ENCODE data around the gene CNTN1. TPM values are rescaled to one million over a fixed set of nuclear protein-coding genes. Genes with fewer than 3 reads are reported as not detected.

Gene CNTN1
- total RNA-seq, 1 donor from 2014 or later = 0.46 TPM

DNA sequence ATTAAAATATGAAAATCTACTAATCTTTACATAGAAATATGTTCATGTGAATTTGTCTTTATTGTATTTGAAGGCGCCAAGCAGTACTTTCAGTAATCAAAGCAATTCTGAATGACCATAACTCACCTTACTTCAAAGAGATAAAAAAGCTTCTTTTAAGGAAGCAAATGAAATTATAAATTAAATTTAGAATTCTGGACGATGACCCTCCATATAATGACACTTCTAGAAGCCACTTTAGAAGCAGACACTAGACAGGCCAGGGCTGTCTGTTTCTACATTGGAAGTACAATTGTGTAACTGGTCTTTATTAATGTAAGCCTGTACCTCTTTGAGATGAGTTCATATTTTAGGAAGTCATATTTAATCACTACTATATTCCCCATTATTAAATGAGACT lies 222.9 kb downstream of the CNTN1 start:
- H3K36me3 Mint-ChIP-seq (ENCODE audit: low read depth, unreplicated experiment) = no peaks in the 10 kb centered on the region
- no peaks in the 10 kb centered on the region for H3K9me3 Mint-ChIP-seq (ENCODE audit: unreplicated experiment)
- TF ChIP-seq, protein P1, sequence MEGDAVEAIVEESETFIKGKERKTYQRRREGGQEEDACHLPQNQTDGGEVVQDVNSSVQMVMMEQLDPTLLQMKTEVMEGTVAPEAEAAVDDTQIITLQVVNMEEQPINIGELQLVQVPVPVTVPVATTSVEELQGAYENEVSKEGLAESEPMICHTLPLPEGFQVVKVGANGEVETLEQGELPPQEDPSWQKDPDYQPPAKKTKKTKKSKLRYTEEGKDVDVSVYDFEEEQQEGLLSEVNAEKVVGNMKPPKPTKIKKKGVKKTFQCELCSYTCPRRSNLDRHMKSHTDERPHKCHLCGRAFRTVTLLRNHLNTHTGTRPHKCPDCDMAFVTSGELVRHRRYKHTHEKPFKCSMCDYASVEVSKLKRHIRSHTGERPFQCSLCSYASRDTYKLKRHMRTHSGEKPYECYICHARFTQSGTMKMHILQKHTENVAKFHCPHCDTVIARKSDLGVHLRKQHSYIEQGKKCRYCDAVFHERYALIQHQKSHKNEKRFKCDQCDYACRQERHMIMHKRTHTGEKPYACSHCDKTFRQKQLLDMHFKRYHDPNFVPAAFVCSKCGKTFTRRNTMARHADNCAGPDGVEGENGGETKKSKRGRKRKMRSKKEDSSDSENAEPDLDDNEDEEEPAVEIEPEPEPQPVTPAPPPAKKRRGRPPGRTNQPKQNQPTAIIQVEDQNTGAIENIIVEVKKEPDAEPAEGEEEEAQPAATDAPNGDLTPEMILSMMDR (IDR thresholded peaks at IDR 0.05; ENCODE audit: unreplicated experiment) = no peak
- H3K4me1 Mint-ChIP-seq (ENCODE audit: unreplicated experiment) = no peaks in the 10 kb centered on the region
- no peak overlapping the region for H3K4me3 Mint-ChIP-seq (ENCODE audit: unreplicated experiment)
- no peaks in the 10 kb centered on the region for H3K27me3 Mint-ChIP-seq (ENCODE audit: unreplicated experiment)
- no peak for DNase-seq (ENCODE audit: low spot score)
- no peak overlapping the region for H3K27ac Mint-ChIP-seq (ENCODE audit: unreplicated experiment)

DNA sequence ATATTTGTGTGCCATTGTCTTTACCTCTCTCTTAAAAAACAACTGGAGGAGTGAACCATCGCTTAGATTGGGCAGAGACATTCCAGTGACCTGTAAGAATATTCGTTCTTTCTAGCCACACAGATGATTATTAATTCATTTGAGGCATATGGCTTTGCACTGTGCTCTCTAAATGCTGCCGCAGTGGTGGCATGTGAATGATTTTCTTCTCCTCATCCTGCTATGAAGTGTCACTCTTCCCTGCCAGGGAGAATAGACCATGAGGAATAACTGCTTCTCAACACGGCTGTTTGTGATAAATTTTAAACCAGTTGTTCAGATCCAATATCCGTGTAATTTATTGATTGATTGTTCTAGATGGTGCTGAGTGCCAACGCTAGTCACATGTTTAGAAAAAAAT lies 225.3 kb downstream of the CNTN1 start:
- Mint-ChIP-seq H3K36me3 (ENCODE audit: low read depth, unreplicated experiment) (no peaks in the 10 kb centered on the region), H3K27me3 (ENCODE audit: unreplicated experiment) (no peaks in the 10 kb centered on the region), H3K9me3 (ENCODE audit: unreplicated experiment) (no peaks in the 10 kb centered on the region)

DNA sequence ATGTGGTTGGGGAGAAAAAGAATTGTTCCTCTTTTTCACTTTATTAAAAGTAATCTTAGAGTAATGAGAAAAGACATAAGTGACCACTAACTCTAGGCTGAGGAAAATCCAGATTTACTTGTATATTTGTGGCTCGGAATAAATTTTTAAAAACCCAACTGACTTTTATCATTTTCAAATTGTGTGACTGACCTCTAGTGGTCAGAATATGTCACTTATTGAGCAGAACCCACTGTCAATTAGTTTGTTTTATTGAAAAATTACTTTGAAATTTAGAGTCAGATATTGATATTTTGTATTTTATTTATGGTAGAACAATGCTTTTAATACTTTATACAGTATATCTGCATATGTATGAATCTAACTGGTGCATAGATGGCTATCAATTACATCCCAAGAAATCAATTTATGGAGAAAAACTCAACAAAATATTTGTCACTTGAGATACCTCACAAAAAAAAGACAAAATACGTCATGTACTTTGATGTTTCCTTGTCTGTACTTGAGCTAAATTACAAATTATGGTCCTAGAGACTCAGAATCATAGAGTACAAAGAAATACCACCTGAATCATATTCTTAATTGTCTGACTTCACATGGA lies 229.4 kb downstream of the CNTN1 start:
- DNase-seq (ENCODE audit: low spot score) = no peak
- TF ChIP-seq, protein P1 (IDR thresholded peaks at IDR 0.05; ENCODE audit: unreplicated experiment) = peak; percentile 89
- Mint-ChIP-seq H3K27me3 (ENCODE audit: unreplicated experiment) (no peaks in the 10 kb centered on the region), H3K4me3 (ENCODE audit: unreplicated experiment) (no peak overlapping the region), H3K9me3 (ENCODE audit: unreplicated experiment) (no peaks in the 10 kb centered on the region), H3K36me3 (ENCODE audit: low read depth, unreplicated experiment) (no peaks in the 10 kb centered on the region), H3K4me1 (ENCODE audit: unreplicated experiment) (no peaks in the 10 kb centered on the region), H3K27ac (ENCODE audit: unreplicated experiment) (no peak overlapping the region)

More for the DNA sequence above, 225.3 kb downstream of the CNTN1 start:
- no peak for DNase-seq (ENCODE audit: low spot score)
- Mint-ChIP-seq H3K4me1 (ENCODE audit: unreplicated experiment) (no peaks in the 10 kb centered on the region), H3K4me3 (ENCODE audit: unreplicated experiment) (no peak overlapping the region), H3K27ac (ENCODE audit: unreplicated experiment) (no peak overlapping the region)
- TF ChIP-seq, protein P1 (IDR thresholded peaks at IDR 0.05; ENCODE audit: unreplicated experiment) = no peak

DNA sequence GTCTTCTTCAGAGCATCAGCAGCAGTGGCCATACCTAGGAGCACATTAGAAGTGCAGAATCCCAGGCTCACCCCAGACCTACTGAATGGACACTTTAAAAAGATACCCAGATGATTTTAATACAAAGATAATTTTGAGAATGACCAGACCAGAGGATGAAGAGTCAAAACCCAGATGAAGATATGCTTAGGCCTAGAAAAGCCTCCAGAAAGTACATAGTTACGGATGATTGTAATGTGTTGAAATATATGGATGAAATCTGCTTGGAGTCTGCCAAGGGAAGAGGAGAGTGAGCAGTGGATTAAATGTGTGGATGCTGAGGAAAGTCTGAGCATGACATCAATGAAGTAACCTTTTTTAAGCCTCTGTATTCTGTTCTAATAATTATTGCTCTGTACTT lies 245.7 kb downstream of the CNTN1 start:
- no peak overlapping the region for H3K4me3 Mint-ChIP-seq (ENCODE audit: unreplicated experiment)
- no peaks in the 10 kb centered on the region for H3K9me3 Mint-ChIP-seq (ENCODE audit: unreplicated experiment)

DNA sequence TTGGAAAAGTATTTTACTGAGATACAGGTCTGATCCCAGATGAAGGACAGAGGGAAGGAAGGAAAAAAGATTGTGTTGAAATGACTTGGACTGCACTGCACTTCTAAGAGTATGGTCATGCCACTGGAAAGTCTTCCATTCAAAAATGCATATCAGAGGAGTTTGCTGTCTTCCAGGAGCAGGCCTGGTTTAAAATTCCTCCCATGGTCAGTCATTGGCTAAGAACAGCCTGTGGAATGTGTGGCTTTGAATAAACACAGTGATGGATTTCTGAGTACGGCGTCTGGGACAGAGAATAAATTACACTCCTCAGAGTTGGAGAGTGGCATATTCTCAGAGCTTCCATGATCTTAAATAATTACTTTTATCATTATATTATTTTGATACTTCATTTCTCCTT lies 250.1 kb downstream of the CNTN1 start:
- Mint-ChIP-seq H3K27ac (ENCODE audit: unreplicated experiment) (no peak overlapping the region), H3K4me1 (ENCODE audit: unreplicated experiment) (no peaks in the 10 kb centered on the region), H3K36me3 (ENCODE audit: low read depth, unreplicated experiment) (no peaks in the 10 kb centered on the region), H3K4me3 (ENCODE audit: unreplicated experiment) (no peak overlapping the region), H3K9me3 (ENCODE audit: unreplicated experiment) (no peaks in the 10 kb centered on the region), H3K27me3 (ENCODE audit: unreplicated experiment) (no peaks in the 10 kb centered on the region)
- TF ChIP-seq, protein P1 (IDR thresholded peaks at IDR 0.05; ENCODE audit: unreplicated experiment) = no peak
- no peak for DNase-seq (ENCODE audit: low spot score)

More for the DNA sequence above, 245.7 kb downstream of the CNTN1 start:
- Mint-ChIP-seq H3K27ac (ENCODE audit: unreplicated experiment) (no peak overlapping the region), H3K4me1 (ENCODE audit: unreplicated experiment) (no peaks in the 10 kb centered on the region), H3K27me3 (ENCODE audit: unreplicated experiment) (peaks cover 1% of the 10 kb centered on the region), H3K36me3 (ENCODE audit: low read depth, unreplicated experiment) (no peaks in the 10 kb centered on the region)
- DNase-seq (ENCODE audit: low spot score) = no peak
- TF ChIP-seq, protein P1 (IDR thresholded peaks at IDR 0.05; ENCODE audit: unreplicated experiment) = no peak

Data from endothelial cell (in vitro differentiated cells).